ENCODE data around the gene MGLL.
"Not testable (repeated sequence)": the region's sequence is repeated elsewhere in the genome, so short reads cannot be mapped to it uniquely, and the experiment has no call there.

The MGLL gene

DNA sequence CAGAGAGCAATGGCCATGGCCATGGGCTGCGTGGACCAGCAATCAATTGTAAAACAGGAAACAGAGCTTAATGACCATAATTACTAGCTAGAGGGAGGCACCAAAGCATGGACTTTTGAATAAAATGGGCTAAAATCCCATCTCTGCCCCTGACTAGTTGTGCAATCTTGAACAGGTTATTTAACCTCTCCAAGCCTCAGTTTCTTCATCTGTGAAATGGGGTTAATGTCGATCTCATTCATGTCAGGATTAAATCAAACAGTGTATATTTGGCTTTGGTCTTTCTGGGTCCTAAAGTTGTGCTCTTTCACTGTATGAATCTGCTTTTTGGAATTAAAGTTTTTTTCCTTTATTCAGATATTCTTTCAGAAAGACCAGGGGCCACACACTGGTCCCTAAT lies 113.5 kb downstream of the MGLL start:
- DNase-seq (ENCODE audit: low spot score) = no peak

DNA sequence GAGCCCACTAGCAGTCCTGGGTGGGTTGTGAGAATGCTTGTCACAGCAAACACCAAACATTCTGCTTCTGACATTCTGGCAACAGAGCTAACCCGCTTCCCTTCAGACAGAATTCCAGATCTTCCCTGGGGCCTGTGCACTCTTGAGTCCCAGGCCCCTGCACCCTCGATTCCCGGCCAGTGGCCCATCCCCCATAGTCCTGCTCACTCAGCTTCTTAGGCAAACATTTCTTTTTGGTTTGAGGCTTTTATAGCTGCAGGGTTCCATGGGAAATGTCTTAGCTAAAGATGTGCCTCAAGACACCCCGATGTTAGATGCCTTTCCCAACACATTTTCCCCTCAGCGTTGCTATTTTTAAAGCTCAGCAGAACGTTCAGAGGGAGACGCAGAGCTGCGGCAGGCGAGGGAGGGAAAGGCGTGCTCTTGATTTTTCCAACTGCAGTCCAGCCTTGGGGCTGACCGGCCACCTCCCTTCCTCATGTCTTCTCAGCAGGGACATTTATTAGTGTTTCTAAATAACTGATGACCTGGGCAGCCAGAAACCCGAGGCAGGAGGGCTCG lies 114.4 kb downstream of the MGLL start:
- DNase-seq (ENCODE audit: low spot score) = no peak

GRCh38 chr3:127706785-127707351 lies 115.4 kb downstream of the MGLL start:
- DNase-seq (ENCODE audit: low spot score) = no peak

DNA sequence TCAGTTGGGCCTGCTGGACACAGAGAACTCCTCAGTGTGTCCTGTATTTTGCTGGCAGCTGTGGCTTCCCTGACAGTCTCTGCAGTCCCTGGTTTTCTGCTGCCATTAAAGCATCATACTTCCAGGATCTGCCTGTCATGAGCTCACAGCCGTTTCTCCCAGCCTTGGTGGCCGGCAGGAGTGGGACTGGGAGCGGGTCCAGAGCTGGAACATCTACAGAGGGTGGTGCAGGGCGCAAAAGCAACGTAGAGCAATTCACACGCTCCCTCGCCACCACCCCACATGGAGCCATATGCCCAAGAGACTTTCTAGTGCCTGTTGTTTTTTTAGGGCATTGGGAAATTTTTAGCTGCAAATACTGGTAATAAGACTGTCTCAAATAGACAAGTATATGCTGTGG lies 116.0 kb downstream of the MGLL start:
- DNase-seq (ENCODE audit: low spot score) = no peak

- DNase-seq (ENCODE audit: low spot score) = not testable (repeated sequence)
Measured at GRCh38 chr3:127704840-127705239, 117.5 kb downstream of the MGLL start.

DNA sequence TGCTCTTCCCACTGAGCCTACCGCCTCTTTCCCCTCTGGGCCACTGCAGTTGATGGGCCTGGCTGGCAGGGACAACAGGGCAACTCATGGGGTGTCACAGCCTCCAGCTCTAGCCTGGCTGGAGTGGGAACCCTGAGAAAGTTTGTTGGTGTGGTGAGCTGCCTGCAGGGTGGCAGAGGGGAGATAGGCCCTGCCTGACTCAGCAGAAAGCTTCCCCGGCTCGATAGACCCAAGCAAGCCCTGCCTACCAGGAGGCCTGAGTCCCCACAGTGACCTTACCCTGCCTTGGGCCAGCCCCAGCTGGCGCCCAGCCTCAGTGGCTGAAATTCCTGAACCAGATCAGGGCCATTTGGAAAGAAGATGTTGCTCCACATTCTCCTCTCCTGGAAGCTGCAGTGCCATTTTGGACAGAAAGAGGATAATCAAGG lies 120.2 kb downstream of the MGLL start:
- DNase-seq (ENCODE audit: low spot score) = peak; percentile 65

- DNase-seq (ENCODE audit: low spot score) = no peak
Measured at GRCh38 chr3:127701280-127701911, 120.9 kb downstream of the MGLL start.

DNA sequence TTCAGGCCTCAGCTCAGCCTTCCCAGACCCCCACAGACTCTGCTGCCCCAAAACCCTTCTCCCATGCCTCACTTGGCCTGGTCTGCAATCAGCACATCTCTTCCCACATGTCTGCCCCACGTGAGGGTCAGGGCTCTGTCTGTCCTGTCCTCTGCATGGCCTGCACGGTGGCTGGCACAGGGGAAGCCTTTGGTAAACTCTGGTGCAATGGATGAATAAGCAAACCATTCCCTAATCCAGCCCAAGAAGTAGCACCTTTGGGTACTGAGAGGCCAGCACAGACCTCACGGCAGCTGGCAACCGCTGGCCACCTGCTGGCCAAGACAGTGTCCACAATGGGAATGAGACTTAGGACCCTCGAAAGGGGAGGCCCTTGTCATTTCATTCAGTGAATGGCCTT lies 121.9 kb downstream of the MGLL start:
- no peak for DNase-seq (ENCODE audit: low spot score)

DNA sequence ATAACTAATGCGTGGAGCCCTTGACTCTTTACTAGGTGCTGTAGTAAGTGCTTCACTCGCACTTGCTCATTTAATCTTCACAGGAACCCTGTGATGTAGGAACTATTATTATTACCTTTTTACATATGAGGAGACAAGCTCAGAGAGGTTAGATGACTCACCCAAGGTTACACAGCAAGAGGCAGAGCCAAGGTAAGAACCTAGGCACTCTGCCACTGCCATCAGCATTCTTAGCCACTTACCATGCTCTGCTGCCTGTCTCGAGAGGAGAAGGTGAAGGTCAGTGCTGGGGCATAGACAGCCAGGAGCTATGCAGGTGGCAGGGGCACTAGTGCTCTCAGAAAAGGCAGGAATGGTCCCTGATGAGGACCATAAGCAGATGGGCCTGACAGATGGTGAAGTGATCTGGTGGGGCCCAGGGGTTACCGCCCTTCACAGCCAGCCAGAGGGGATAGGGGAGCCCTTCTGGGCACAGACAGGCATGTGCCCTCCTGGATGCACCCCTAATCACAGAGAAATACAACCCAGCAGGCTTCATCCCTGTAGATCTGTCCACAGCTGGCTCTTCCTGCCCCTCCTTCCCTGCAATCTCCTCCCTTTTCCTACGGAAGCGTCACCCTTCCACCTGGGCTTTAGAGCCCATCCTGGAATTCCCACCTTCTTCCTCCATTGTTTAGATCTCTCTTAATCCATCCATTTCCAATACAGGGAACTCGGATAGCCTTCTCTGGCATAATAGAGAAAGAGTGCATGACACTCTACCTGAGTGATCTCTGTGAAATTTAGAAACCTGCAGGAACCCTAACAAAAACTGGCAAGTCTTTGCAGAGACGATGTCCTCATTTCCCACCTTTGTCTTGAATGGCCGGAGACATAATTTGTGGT lies 122.7 kb downstream of the MGLL start:
- no peak for DNase-seq (ENCODE audit: low spot score)

DNA sequence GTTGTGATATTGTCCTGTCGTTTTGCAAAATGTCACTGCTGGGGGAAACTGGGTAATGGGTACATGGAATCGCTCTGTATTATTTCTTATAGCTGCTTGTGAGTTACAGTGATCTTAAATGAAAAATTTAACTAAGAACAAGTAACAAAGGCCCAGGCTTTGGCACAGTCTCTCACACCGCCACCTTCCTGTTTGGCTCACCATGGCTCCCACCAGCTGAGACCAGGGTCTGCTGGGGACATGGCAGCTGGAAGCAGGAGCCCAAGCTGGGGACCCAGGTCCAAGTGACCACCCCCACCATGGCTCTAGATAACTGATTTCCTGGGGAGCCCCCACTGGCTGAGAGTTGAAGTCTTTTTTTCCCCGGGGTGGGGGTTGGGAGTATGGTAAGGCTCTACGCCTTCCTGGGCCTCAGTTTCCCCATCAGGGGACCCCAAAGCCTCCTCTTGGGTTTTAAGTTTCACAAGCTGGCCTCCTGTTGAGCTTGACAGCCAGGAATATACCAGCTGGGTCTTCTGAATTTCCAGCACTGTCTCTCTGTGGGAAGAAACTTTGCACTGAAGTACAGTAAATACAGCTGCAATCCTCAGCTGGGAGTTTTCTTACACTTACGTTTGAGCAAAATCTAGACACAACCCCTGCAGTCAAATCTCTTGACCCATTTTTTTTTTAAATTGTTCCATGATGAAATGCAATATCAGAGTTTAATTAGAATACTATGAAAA lies 123.5 kb downstream of the MGLL start:
- DNase-seq (ENCODE audit: low spot score) = no peak

DNA sequence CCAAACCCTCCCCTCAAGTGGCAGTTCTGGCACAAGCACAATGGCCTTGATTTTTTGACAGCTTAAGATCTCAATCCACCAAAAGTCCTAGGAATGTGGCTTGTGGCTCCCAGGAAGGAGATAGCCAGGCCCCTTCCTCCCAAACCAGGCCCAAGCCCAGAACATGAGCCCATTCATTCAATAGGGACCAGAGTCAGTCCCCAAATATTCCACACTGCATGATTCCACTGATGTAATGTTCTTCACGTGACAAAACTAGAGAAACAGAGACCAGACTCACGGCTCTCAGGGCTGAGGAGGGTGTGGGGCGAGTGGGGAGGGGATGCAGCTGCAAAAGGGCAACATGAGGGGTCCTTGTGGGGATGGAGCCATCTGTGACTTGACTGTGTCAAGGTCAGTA lies 124.0 kb downstream of the MGLL start:
- DNase-seq (ENCODE audit: low spot score) = no peak

- DNase-seq (ENCODE audit: low spot score) = peak; percentile 71
Measured at GRCh38 chr3:127697551-127698240, 124.6 kb downstream of the MGLL start.

DNA sequence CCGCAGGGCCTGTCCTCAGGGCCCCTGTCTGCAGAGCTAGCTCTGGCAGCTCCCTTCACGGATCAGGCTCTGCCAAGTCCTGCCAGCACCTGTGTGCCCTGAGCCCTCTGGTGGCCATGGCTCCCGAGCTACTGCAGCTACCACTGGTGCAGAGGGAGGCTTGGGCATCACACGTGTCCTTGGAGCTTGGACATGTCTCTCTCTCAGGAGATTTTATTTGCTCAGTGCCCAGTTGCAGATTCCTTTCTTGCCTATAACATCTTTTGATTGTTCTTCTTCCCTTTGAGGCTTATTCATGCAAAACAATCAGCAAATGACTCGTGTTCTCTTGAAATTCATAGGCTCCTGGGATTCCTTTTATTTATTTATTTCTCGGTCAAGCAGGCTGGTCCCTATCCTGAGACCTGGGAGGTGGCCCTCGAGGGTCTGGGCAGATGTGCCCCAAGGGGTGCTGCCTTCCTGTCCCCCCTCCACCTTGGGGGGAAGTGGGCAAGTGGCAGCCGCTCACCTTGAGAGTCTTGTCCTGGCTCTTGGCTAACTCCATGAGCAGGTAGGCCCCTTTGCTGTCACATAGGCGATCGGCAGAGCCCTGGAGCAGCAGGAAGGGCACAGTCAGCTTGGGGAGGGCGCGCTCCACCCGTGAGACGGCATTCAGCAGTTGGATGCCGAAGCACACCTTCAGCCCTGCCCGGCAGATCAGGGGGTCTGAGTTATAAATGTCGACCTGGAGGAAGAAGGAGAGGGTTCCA lies 127.7 kb downstream of the MGLL start:
- DNase-seq (ENCODE audit: low spot score) = no peak

GRCh38 chr3:127693336-127693843 lies 128.9 kb downstream of the MGLL start:
- DNase-seq (ENCODE audit: low spot score) = no peak

DNA sequence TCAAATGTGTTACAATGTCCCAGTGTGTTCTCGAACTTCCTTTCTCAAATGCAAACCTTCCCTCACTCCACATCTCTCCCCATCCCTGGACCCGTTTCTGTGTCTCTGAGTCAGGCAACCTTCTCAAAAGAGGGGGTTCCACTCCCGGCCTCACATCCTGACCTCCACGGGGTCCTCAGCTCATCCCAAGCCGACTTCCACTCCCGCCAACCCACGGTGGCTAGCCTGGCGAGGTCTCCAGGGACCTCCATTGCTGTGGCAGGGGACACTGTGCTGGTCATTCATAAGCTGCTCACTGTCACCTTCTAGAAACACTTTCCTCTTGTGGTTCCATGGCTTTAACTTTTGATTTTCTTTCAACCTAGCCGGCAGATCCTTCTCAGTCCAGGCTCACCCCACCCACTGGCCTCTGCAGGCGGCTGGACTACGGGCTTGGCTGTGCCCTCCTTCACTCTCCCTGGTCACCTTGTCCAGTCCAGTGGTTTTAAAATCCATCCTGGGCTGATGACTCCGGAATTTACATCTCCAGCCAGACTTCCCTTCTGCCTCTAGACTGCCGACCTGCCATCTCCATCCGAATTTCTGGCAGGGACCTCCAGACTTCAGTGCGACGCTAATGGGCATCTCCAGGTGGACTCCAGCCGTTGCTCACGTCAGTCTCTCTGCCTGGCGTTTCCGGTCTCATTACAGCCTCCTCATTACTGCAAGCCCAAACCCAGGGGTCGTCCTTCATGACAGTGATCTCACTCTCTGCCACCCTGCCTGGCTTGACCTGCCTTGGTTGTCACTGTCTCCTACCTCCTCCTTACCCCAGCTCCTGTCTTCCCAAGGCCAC lies 129.6 kb downstream of the MGLL start:
- DNase-seq (ENCODE audit: low spot score) = no peak

GRCh38 chr3:127691974-127692373 lies 130.3 kb downstream of the MGLL start:
- DNase-seq (ENCODE audit: low spot score) = no peak

DNA sequence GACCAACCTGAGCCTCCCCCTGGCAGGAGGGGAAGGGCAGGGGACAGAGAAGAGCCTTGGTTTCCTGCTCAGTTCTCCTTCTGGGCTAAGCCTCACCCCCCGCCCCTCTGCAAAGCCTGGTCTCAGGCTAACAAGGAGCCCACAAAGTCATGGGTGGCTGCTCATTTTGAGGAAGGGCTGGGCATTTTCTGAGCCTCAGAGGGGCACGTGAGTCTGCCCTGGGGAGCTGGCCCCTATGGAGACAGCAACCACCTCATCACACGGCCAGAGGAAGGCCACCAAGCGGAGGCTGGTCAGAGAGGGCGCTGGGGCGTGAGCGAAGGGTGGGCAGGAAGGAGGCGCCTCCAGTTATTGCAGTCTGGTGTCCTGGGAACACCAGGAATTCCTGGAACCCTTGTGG lies 130.8 kb downstream of the MGLL start:
- no peak for DNase-seq (ENCODE audit: low spot score)

DNA sequence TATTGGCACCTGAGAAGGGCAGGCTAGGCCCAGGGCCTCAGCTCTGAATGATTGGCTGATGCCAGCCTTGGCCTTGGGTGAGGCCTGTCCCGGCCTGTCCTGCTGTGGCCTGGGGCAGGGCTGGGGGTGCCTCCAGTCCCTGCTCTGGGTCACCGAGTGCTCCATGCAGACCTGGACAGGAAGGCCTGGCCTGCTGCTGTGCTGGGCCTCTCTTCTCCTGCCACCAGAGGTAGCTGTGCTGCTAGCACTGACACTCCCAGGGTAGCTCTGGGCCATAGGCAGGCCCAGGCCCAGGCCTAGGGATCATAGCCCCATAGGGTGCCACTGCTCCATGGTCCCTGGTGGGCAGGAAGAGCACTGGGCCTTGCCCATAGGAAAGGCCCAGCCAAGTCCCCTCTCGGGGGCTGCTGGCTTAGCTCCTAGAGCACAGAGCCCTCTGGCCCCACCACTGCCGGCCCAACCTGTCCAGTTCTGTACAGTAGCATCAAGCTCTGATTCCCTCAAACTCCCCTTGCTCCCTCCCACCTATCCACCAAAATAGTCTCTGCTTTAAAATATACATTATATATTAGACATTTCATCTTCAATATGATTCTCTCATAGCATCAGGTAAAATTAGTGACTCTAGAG lies 131.4 kb downstream of the MGLL start:
- peak; percentile 57 for DNase-seq (ENCODE audit: low spot score)

- DNase-seq (ENCODE audit: low spot score) = peak; percentile 78
Measured at GRCh38 chr3:127690106-127690505, 132.2 kb downstream of the MGLL start.
